IMR-90 (cell line): ENCODE results near the gene DCDC1. TPM values are rescaled to one million over a fixed set of nuclear protein-coding genes. Genes with fewer than 3 reads are reported as not detected.

Experiments
- ATAC-seq: fragments of 200-7000 bp; cut with Tn5 transposase; 2 replicates; pipeline ENCODE4 v1.9.1; 2020; ENCODE audit warnings: low read depth, mild to moderate bottlenecking, moderate library complexity
- BruUV-seq: library from RNA; stranded (reverse); fragments of 400-500 nt; replicated peaks from 2 replicates; lab custom pipeline; 2021; lab: Mats Ljungman, UMichigan
- CTCF ChIA-PET: fragments of 300-600 bp; formaldehyde crosslinking; extraction: SDS; loops from one replicate; lab custom pipeline; 2021; ENCODE audit warnings: antibody characterized with exemption; lab: Yijun Ruan, JAX
- POLR2A ChIA-PET: fragments of 300-600 bp; sonication (Branson Sonifier 250); formaldehyde crosslinking; loops from one replicate; lab custom pipeline; 2022; ENCODE audit warnings: antibody characterized with exemption; ENCODE audit not compliant: unreplicated experiment; lab: Charles Lee
- DNase-seq: peaks from one replicate; pipeline ENCODE4 v3.0.0; 2013
- H2AFZ ChIP-seq: replicated peaks from 2 replicates; pipeline ENCODE3; 2013; ENCODE audit warnings: low read length, mild to moderate bottlenecking; ENCODE audit not compliant: poor library complexity
- H2AK5ac ChIP-seq: 2 replicates; pipeline ENCODE4 v1.6.1; 2013; ENCODE audit warnings: low read depth, low read length, inconsistent platforms
- H2AK9ac ChIP-seq: replicated peaks from 2 replicates; pipeline ENCODE3; 2013; ENCODE audit warnings: mild to moderate bottlenecking, low read depth, low read length, moderate library complexity; ENCODE audit not compliant: poor library complexity
- H2BK120ac ChIP-seq: 2 replicates; pipeline ENCODE4 v1.6.1; 2013; ENCODE audit warnings: low read depth, low read length, inconsistent platforms
- H2BK15ac ChIP-seq: 3 replicates; pipeline ENCODE4 v1.6.1; 2013; ENCODE audit warnings: low read depth, low read length, inconsistent platforms
- H2BK20ac ChIP-seq: 2 replicates; pipeline ENCODE4 v1.6.1; 2013; ENCODE audit warnings: low read depth, mild to moderate bottlenecking, inconsistent platforms, low read length, moderate library complexity
- H2BK5ac ChIP-seq: 2 replicates; pipeline ENCODE4 v1.6.1; 2013; ENCODE audit warnings: mild to moderate bottlenecking, low read depth, low read length, inconsistent platforms; ENCODE audit not compliant: poor library complexity, severe bottlenecking
- H3K14ac ChIP-seq: replicated peaks from 2 replicates; pipeline ENCODE4 v1.6.1; 2013; ENCODE audit warnings: low read depth, low read length, inconsistent platforms
- H3K18ac ChIP-seq: 2 replicates; pipeline ENCODE4 v1.6.1; 2013; ENCODE audit warnings: low read depth, low read length, control low read depth
- H3K23ac ChIP-seq: 2 replicates; pipeline ENCODE4 v1.6.1; 2013; ENCODE audit warnings: low read depth, low read length, inconsistent platforms
- H3K27ac ChIP-seq: 2 replicates; pipeline ENCODE4 v1.5.1; 2013; ENCODE audit warnings: mild to moderate bottlenecking, control low read depth, low read length; ENCODE audit not compliant: insufficient read depth
- H3K27me3 ChIP-seq: 2 replicates; pipeline ENCODE4 v1.6.1; 2013; ENCODE audit warnings: low read length; ENCODE audit not compliant: control insufficient read depth, insufficient read depth
- H3K36me3 ChIP-seq: 2 replicates; pipeline ENCODE4 v1.6.1; 2013; ENCODE audit warnings: low read length, mixed read lengths; ENCODE audit not compliant: control insufficient read depth, insufficient read depth
- H3K4ac ChIP-seq: 2 replicates; pipeline ENCODE4 v1.6.1; 2013; ENCODE audit warnings: low read depth, low read length, inconsistent platforms
- H3K4me1 ChIP-seq: 2 replicates; pipeline ENCODE4 v1.6.1; 2013; ENCODE audit warnings: low read length, mixed read lengths; ENCODE audit not compliant: control insufficient read depth, insufficient read depth
- H3K4me2 ChIP-seq: 2 replicates; pipeline ENCODE4 v1.6.1; 2013; ENCODE audit warnings: low read depth, mild to moderate bottlenecking, control low read depth, low read length, moderate library complexity
- H3K4me3 ChIP-seq: 2 replicates; pipeline ENCODE4 v1.5.1; 2013; ENCODE audit warnings: low read depth, mild to moderate bottlenecking, control low read depth, low read length, moderate library complexity; ENCODE audit not compliant: insufficient read depth
- H3K56ac ChIP-seq: 2 replicates; pipeline ENCODE4 v1.6.1; 2013; ENCODE audit warnings: low read length, inconsistent platforms; ENCODE audit not compliant: insufficient read depth; ENCODE audit errors: extremely low read depth
- H3K79me1 ChIP-seq, 2 experiments: 2 replicates each; pipeline ENCODE4 v1.6.1; 2013; ENCODE audit warnings: low read length in 2 of 2, inconsistent platforms in 1 of 2, low read depth in 1 of 2
- H3K9ac ChIP-seq: 2 replicates; pipeline ENCODE4 v1.6.1; 2013; ENCODE audit warnings: low read depth, low read length, control low read depth
- H3K9me1 ChIP-seq: 2 replicates; pipeline ENCODE4 v1.6.1; 2013; ENCODE audit warnings: low read length, inconsistent platforms; ENCODE audit not compliant: insufficient read depth
- H3K9me3 ChIP-seq: 2 replicates; pipeline ENCODE4 v1.6.1; 2013; ENCODE audit warnings: low read length; ENCODE audit not compliant: control insufficient read depth, insufficient read depth
- H4K20me1 ChIP-seq: 2 replicates; pipeline ENCODE4 v1.6.1; 2013; ENCODE audit warnings: low read length, inconsistent platforms; ENCODE audit not compliant: insufficient read depth
- H4K5ac ChIP-seq: 2 replicates; pipeline ENCODE4 v1.6.1; 2013; ENCODE audit warnings: mild to moderate bottlenecking, low read depth, low read length, control low read depth
- H4K8ac ChIP-seq, 2 experiments: 2 replicates each; pipeline ENCODE4 v1.6.1; 2013; ENCODE audit warnings: low read depth in 2 of 2, low read length in 2 of 2, control low read depth in 1 of 2, inconsistent platforms in 1 of 2
- H4K91ac ChIP-seq: 2 replicates; pipeline ENCODE4 v1.6.1; 2013; ENCODE audit warnings: low read depth, low read length, inconsistent platforms; ENCODE audit not compliant: insufficient read depth
- BHLHE40 ChIP-seq: fragments of 150-350 bp; IDR thresholded peaks from 2 replicates; pipeline ENCODE4 v1.6.1; 2016; ENCODE audit warnings: mild to moderate bottlenecking, low read depth, low read length
- CEBPB ChIP-seq: IDR thresholded peaks from 2 replicates; pipeline ENCODE4 v1.6.1; 2012; ENCODE audit warnings: low read depth, low read length, improper control_type of control experiment
- CHD1 ChIP-seq: IDR thresholded peaks from 2 replicates; pipeline ENCODE4 v1.6.1; 2012; ENCODE audit warnings: low read depth, low read length, improper control_type of control experiment
- CTCF ChIP-seq: conservative IDR thresholded peaks from 2 replicates; pipeline ENCODE4 v1.5.1; 2012; ENCODE audit warnings: mild to moderate bottlenecking, low read depth, low read length, improper control_type of control experiment
- ELK1 ChIP-seq: fragments of 150-350 bp; IDR thresholded peaks from 2 replicates; pipeline ENCODE4 v1.6.1; 2016; ENCODE audit warnings: low read depth, mild to moderate bottlenecking, low read length, moderate library complexity, borderline replicate concordance
- FOS ChIP-seq: fragments of 150-350 bp; IDR thresholded peaks from 2 replicates; pipeline ENCODE4 v1.6.1; 2016; ENCODE audit warnings: low read depth, low read length
- MAFK ChIP-seq: IDR thresholded peaks from 2 replicates; pipeline ENCODE4 v1.6.1; 2012; ENCODE audit warnings: low read depth, low read length, improper control_type of control experiment
- MAZ ChIP-seq: IDR thresholded peaks from 2 replicates; pipeline ENCODE4 v1.6.1; 2012; ENCODE audit warnings: low read depth, mild to moderate bottlenecking, low read length, improper control_type of control experiment, moderate library complexity, borderline replicate concordance
- MXI1 ChIP-seq: IDR thresholded peaks from 2 replicates; pipeline ENCODE4 v1.6.1; 2012; ENCODE audit warnings: low read depth, mild to moderate bottlenecking, low read length, moderate library complexity, borderline replicate concordance
- NFE2L2 ChIP-seq: fragments of 150-350 bp; IDR thresholded peaks from 2 replicates; pipeline ENCODE4 v1.6.1; 2016; ENCODE audit warnings: low read depth, mild to moderate bottlenecking, low read length
- POLR2A ChIP-seq: IDR thresholded peaks from 2 replicates; pipeline ENCODE4 v1.6.1; 2012; ENCODE audit warnings: mild to moderate bottlenecking, low read depth, low read length
- RAD21 ChIP-seq: IDR thresholded peaks from 2 replicates; pipeline ENCODE4 v1.6.1; 2012; ENCODE audit warnings: low read length, improper control_type of control experiment
- RCOR1 ChIP-seq: IDR thresholded peaks from 2 replicates; pipeline ENCODE4 v1.6.1; 2012; ENCODE audit warnings: mild to moderate bottlenecking, low read length, improper control_type of control experiment; ENCODE audit not compliant: insufficient replicate concordance
- RFX5 ChIP-seq: IDR thresholded peaks from 2 replicates; pipeline ENCODE4 v1.8.0; 2012; ENCODE audit warnings: low read depth, mild to moderate bottlenecking, low read length, moderate library complexity
- SMC3 ChIP-seq: fragments of 150-350 bp; IDR thresholded peaks from 2 replicates; pipeline ENCODE4 v1.6.1; 2016; ENCODE audit warnings: low read depth, mild to moderate bottlenecking, antibody characterized with exemption, low read length, moderate library complexity
- WGBS, 2 experiments: methylation state at CpG; one replicate each; pipeline versions ENCODE4 v1.1.5 to v1.1.7; 2013; ENCODE audit warnings: missing lambda C conversion rate in 2 of 2; ENCODE audit not compliant: insufficient read length in 1 of 2; ENCODE audit errors: extremely low coverage in 2 of 2; 5-methylcytosine and 5-hydroxymethylcytosine counted together
- dilution Hi-C: fragments of 300-500 bp; cut with HindIII; formaldehyde crosslinking; loops from one replicate; pipeline ENCODE4 v1.14.3; 2018; ENCODE audit warnings: low sequenced_read_pairs; ENCODE audit not compliant: unreplicated experiment
- in situ Hi-C: fragments of 300-500 bp; cut with MboI; formaldehyde crosslinking; loops from 3 replicates; pipeline ENCODE4 v1.14.3; 2019; ENCODE audit warnings: low sequenced_read_pairs, inconsistent platforms, mixed read lengths
- intact Hi-C: fragments of 100-400 bp; cut with micrococcal nuclease; formaldehyde crosslinking; loops from 2 replicates; pipeline ENCODE4 v1.10.0; 2022
- polyA plus RNA-seq, 3 experiments: library from polyadenylated mRNA; depleted of rRNA; stranded (reverse); fragments of >200 nt; gene quantifications; 2 replicates each; pipeline ENCODE4 v1.2.3, GENCODE V29; 2012; ENCODE audit warnings: low replicate concordance in 1 of 3
- total RNA-seq: library from RNA; depleted of rRNA; stranded (reverse); fragments of >200 nt; gene quantifications from 2 replicates; pipeline ENCODE4 v1.2.3, GENCODE V29; 2012

DCDC1 gene
- total and polyA plus RNA-seq, 2 of the 4 experiments (the other 2 are of a cell fraction), result not detected

GRCh38 chr11:30956751-30957150, 412.8 kb downstream of the DCDC1 start:
- Histone ChIP-seq H3K9me1 (no peaks in the 10 kb centered on the region), H3K27me3 (no peaks in the 10 kb centered on the region)
- CTCF ChIA-PET, result no interaction called here

More at GRCh38 chr11:30956751-30957150, 412.8 kb downstream of the DCDC1 start:
- no peak overlapping the region for H3K4ac ChIP-seq
- H3K9me3 ChIP-seq, result no peaks in the 10 kb centered on the region
- no peak overlapping the region for H2BK15ac ChIP-seq
- dilution Hi-C loops, result no loop called here
- in situ Hi-C loops, result no loop called here
- ATAC-seq (no peak), DNase-seq (no peak)
- no peak overlapping the region for H3K23ac ChIP-seq
- intact Hi-C loops, result no loop called here
- no peak for TF ChIP-seq MAZ
- TF ChIP-seq FOS, result no peak
- no peak for TF ChIP-seq BHLHE40
- no peak for TF ChIP-seq RCOR1
- TF ChIP-seq ELK1, result no peak
- no peak for TF ChIP-seq CEBPB
- TF ChIP-seq NFE2L2, result no peak
- TF ChIP-seq RAD21, result no peak
- TF ChIP-seq RFX5, result no peak
- no peak for TF ChIP-seq CHD1
- TF ChIP-seq MAFK, result no peak
- no peak for TF ChIP-seq CTCF
- TF ChIP-seq POLR2A, result no peak
- no peak for TF ChIP-seq SMC3
- TF ChIP-seq MXI1, result no peak
- H3K56ac ChIP-seq, result no peak overlapping the region
- H2AFZ ChIP-seq, result no peak overlapping the region
- H4K5ac ChIP-seq, result no peak overlapping the region
- no peak overlapping the region for H2BK5ac ChIP-seq
- H3K79me1 ChIP-seq, result no peaks in the 10 kb centered on the region
- POLR2A ChIA-PET, result no interaction called here
- H3K4me3 ChIP-seq, result no peak overlapping the region
- H2AK9ac ChIP-seq, result no peak overlapping the region
- H3K4me2 ChIP-seq, result no peak overlapping the region
- H3K27ac ChIP-seq, result no peak overlapping the region
- H3K4me1 ChIP-seq, result no peaks in the 10 kb centered on the region
- no peak overlapping the region for H3K9ac ChIP-seq
- H3K14ac ChIP-seq, result no peak overlapping the region
- no peaks in the 10 kb centered on the region for H4K20me1 ChIP-seq
- H2AK5ac ChIP-seq, result no peak overlapping the region
- no peaks in the 10 kb centered on the region for H3K36me3 ChIP-seq
- no peak overlapping the region for H4K8ac ChIP-seq
- no peak overlapping the region for H2BK120ac ChIP-seq
- no peak overlapping the region for H2BK20ac ChIP-seq
- BruUV-seq, result no TSS peak
- WGBS, 2 experiments, result 43% methylated on average over 2 of the region's 3 CpGs; no CpG with 5 or more reads in 1 of the 2 experiments
- H4K91ac ChIP-seq, result no peak overlapping the region
- no peak overlapping the region for H3K18ac ChIP-seq
